HCT116 (cell line): ENCODE data around the gene CCDC185. TPM values are rescaled to one million over a fixed set of nuclear protein-coding genes. Genes with fewer than 3 reads are reported as not detected.
"Not testable (repeated sequence)": the region's sequence is repeated elsewhere in the genome, so short reads cannot be mapped to it uniquely, and the experiment has no call there.

Experiments
- ATAC-seq: fragments of 200-7000 bp; cut with Tn5 transposase; 2 replicates; pipeline ENCODE4 v1.9.1; 2020; ENCODE audit warnings: mild to moderate bottlenecking, moderate library complexity
- BruUV-seq: library from RNA; stranded (reverse); fragments of 400-500 nt; replicated peaks from 2 replicates; lab custom pipeline; 2021; lab: Mats Ljungman, UMichigan
- CTCF ChIA-PET: fragments of 300-600 bp; sonication (Branson Sonifier 250); formaldehyde crosslinking; loops from one replicate; lab custom pipeline; 2021; ENCODE audit warnings: antibody characterized with exemption; lab: Charles Lee
- POLR2A ChIA-PET: fragments of 300-600, 350-600 bp; sonication (Branson Sonifier 250); formaldehyde crosslinking; loops from one replicate; lab custom pipeline; 2021; ENCODE audit warnings: antibody characterized with exemption; lab: Charles Lee
- RAD21 ChIA-PET, 2 experiments: fragments of 300-600 bp; sonication (Branson Sonifier 250); formaldehyde crosslinking; loops; one replicate each; lab custom pipeline; 2023; ENCODE audit warnings: low total read pairs in 2 of 2; ENCODE audit not compliant: uncharacterized antibody in 2 of 2, unreplicated experiment in 2 of 2, low non-redundant PET in 1 of 2; lab: Charles Lee
- DNase-seq: peaks from one replicate; pipeline ENCODE4 v3.0.0-alpha.2; 2010; ENCODE audit warnings: low read depth, low spot score
- H2AFZ ChIP-seq: fragments of 200-600 bp; shearing (Covaris generic), sonication (generic); 2 replicates; pipeline ENCODE4 v1.6.1; 2017; ENCODE audit warnings: low read depth, mixed run types, mixed read lengths, antibody characterized with exemption, low read length; ENCODE audit not compliant: poor library complexity, severe bottlenecking
- H3K27ac ChIP-seq: 2 replicates; pipeline ENCODE4 v1.5.1; 2012; ENCODE audit warnings: low read depth, low read length
- H3K27me3 ChIP-seq: fragments of 200-600 bp; sonication (generic); 2 replicates; pipeline ENCODE4 v1.6.1; 2016; ENCODE audit warnings: mixed run types, low read length, mixed read lengths; ENCODE audit not compliant: insufficient read depth
- H3K36me3 ChIP-seq, 2 experiments: fragments of 200-500 bp in 1 of 2; fragments of 200-600 bp in 1 of 2; sonication (Bioruptor generic) in 1 of 2; sonication (generic) in 1 of 2; 2 replicates each; pipeline versions ENCODE4 v1.5.1 to v1.6.1; 2014 to 2016; ENCODE audit warnings: low read length in 2 of 2, inconsistent platforms in 1 of 2, mixed read lengths in 1 of 2, mixed run types in 1 of 2; ENCODE audit not compliant: insufficient read depth in 2 of 2, control insufficient read depth in 1 of 2
- H3K4me1 ChIP-seq, 2 experiments: fragments of 200-600 bp in 1 of 2; sonication (generic) in 1 of 2; 2 replicates each; pipeline versions ENCODE4 v1.5.1 to v1.6.1; 2012 to 2017; ENCODE audit warnings: low read length in 2 of 2, inconsistent platforms in 1 of 2, mild to moderate bottlenecking in 1 of 2, mixed read lengths in 1 of 2, mixed run types in 1 of 2, moderate library complexity in 1 of 2; ENCODE audit not compliant: insufficient read depth in 2 of 2, control insufficient read depth in 1 of 2
- H3K4me2 ChIP-seq: fragments of 200-600 bp; sonication (generic); 2 replicates; pipeline ENCODE4 v1.6.1; 2017; ENCODE audit warnings: mixed run types, low read length, mixed read lengths
- H3K4me3 ChIP-seq, 2 experiments: fragments of 200-600 bp in 1 of 2; sonication (generic) in 1 of 2; replicated peaks in 1 of 2; 2 replicates each; pipeline ENCODE4 v1.5.1; 2011 to 2016; ENCODE audit warnings: low read length in 2 of 2, control low read depth in 1 of 2, low read depth in 1 of 2, mild to moderate bottlenecking in 1 of 2, mixed read lengths in 1 of 2, mixed run types in 1 of 2
- H3K79me2 ChIP-seq: fragments of 200-600 bp; sonication (generic); 2 replicates; pipeline ENCODE4 v1.6.1; 2017; ENCODE audit warnings: mild to moderate bottlenecking, mixed run types, low read length, moderate library complexity, mixed read lengths; ENCODE audit not compliant: insufficient read depth
- H3K9ac ChIP-seq: fragments of 200-600 bp; sonication (generic); 2 replicates; pipeline ENCODE4 v1.6.1; 2016; ENCODE audit warnings: low read length, mixed read lengths
- H3K9me2 ChIP-seq: fragments of 200-600 bp; sonication (generic), shearing (Covaris generic); 2 replicates; pipeline ENCODE4 v1.6.1; 2017; ENCODE audit warnings: mixed run types, mild to moderate bottlenecking, moderate library complexity; ENCODE audit not compliant: insufficient read depth
- H3K9me3 ChIP-seq, 2 experiments: fragments of 200-500 bp in 1 of 2; fragments of 200-600 bp in 1 of 2; sonication (Bioruptor generic) in 1 of 2; sonication (generic) in 1 of 2; 2 replicates each; pipeline ENCODE4 v1.6.1; 2014 to 2017; ENCODE audit warnings: low read length in 2 of 2, mixed read lengths in 2 of 2, inconsistent platforms in 1 of 2, low read depth in 1 of 2, mild to moderate bottlenecking in 1 of 2, mixed run types in 1 of 2, moderate library complexity in 1 of 2; ENCODE audit not compliant: control insufficient read depth in 1 of 2, insufficient read depth in 1 of 2
- H4K20me1 ChIP-seq: fragments of 200-600 bp; sonication (generic), shearing (Covaris generic); 2 replicates; pipeline ENCODE4 v1.6.1; 2017; ENCODE audit warnings: mixed run types, mild to moderate bottlenecking, moderate library complexity; ENCODE audit not compliant: insufficient read depth
- CEBPB ChIP-seq: IDR thresholded peaks from 2 replicates; pipeline ENCODE4 v1.6.1; 2012; ENCODE audit warnings: low read depth
- ELF1 ChIP-seq: IDR thresholded peaks from 2 replicates; pipeline ENCODE4 v1.6.1; 2012; ENCODE audit warnings: low read depth, borderline replicate concordance
- EZH2 ChIP-seq: fragments of 200-600 bp; sonication (generic); IDR thresholded peaks from 2 replicates; pipeline ENCODE4 v1.6.1; 2017; ENCODE audit warnings: antibody characterized with exemption, mixed run types
- FOSL1 ChIP-seq: IDR thresholded peaks from 2 replicates; pipeline ENCODE4 v1.6.1; 2012; ENCODE audit warnings: low read depth
- JUND ChIP-seq: IDR thresholded peaks from 2 replicates; pipeline ENCODE4 v1.6.1; 2012
- POLR2A ChIP-seq: IDR thresholded peaks from 2 replicates; pipeline ENCODE4 v1.7.0; 2011; ENCODE audit warnings: borderline replicate concordance; ENCODE audit not compliant: insufficient read depth, insufficient read length; ENCODE audit errors: extremely low read depth
- POLR2AphosphoS5 ChIP-seq: IDR thresholded peaks from 2 replicates; pipeline ENCODE4 v1.6.1; 2011; ENCODE audit warnings: mild to moderate bottlenecking, low read depth, low read length, moderate library complexity
- RAD21 ChIP-seq: IDR thresholded peaks from 2 replicates; pipeline ENCODE4 v1.6.1; 2012; ENCODE audit warnings: low read depth, mild to moderate bottlenecking
- SIN3A ChIP-seq: IDR thresholded peaks from 2 replicates; pipeline ENCODE4 v1.6.1; 2012; ENCODE audit warnings: low read depth
- SRF ChIP-seq: IDR thresholded peaks from 2 replicates; pipeline ENCODE4 v1.6.1; 2012; ENCODE audit warnings: low read depth
- TCF7L2 ChIP-seq: IDR thresholded peaks from 2 replicates; pipeline ENCODE4 v1.7.0; 2011; ENCODE audit warnings: borderline replicate concordance, inconsistent platforms; ENCODE audit not compliant: insufficient read depth, insufficient read length; ENCODE audit errors: extremely low read depth
- YY1 ChIP-seq: IDR thresholded peaks from 2 replicates; pipeline ENCODE4 v1.6.1; 2011; ENCODE audit warnings: low read length, low read depth, moderate library complexity, mild to moderate bottlenecking; ENCODE audit not compliant: insufficient replicate concordance; ENCODE audit errors: extremely low read depth
- ZFX ChIP-seq: fragments of 450-650 bp; IDR thresholded peaks from 2 replicates; pipeline ENCODE4 v1.6.1; 2017
- ZNF274 ChIP-seq: fragments of 200-500 bp; sonication (Bioruptor generic); IDR thresholded peaks from 2 replicates; pipeline ENCODE4 v1.6.1; 2014; ENCODE audit warnings: mild to moderate bottlenecking, low read depth, low read length, inconsistent platforms
- intact Hi-C: fragments of 100-400 bp; cut with micrococcal nuclease; formaldehyde crosslinking; loops from 2 replicates; pipeline ENCODE4 v1.10.0; 2022
- total RNA-seq: library from RNA; stranded (reverse); gene quantifications from one replicate; pipeline ENCODE4 v1.2.1, GENCODE V29; 2021; ENCODE audit not compliant: unreplicated experiment
- TF ChIP-seq, protein P1 (sequence below): IDR thresholded peaks from 2 replicates; pipeline ENCODE4 v1.6.1; 2012
- TF ChIP-seq, protein P2 (sequence below): IDR thresholded peaks from 2 replicates; pipeline ENCODE4 v1.6.1; 2012; ENCODE audit warnings: low read depth
- TF ChIP-seq, protein P3 (sequence below): IDR thresholded peaks from 2 replicates; pipeline ENCODE4 v1.6.1; 2012
- TF ChIP-seq, protein P4 (sequence below): IDR thresholded peaks from 2 replicates; pipeline ENCODE4 v1.6.1; 2011; ENCODE audit warnings: mild to moderate bottlenecking, low read length, moderate library complexity; ENCODE audit not compliant: insufficient replicate concordance; ENCODE audit errors: extremely low read depth

Gene CCDC185
- total RNA-seq, 1 experiment from 2014 or later = not detected

DNA sequence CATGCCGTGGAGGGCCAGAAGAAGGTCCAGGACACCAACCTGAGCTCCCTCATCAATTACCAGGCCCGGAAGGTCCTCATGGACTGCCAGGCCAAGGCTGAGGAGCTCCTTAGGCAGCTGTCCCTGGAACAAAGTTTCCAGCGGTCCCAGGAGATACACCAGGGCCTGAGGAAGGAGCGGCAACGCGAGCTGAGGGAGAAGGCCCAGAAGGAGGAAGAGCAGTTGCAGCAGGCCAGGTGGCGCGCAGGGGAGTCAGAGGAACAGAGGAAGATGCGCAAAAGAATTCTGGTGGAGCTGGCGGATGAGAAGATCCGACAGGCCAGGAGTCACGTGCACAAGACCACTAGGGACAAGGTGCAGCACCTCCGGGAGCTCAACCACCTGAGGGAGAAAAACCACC lies 1.5 kb downstream of the CCDC185 start:
- Histone ChIP-seq H4K20me1 (no peaks in the 10 kb centered on the region), H3K27me3 (no peaks in the 10 kb centered on the region), H3K9me2 (no peaks in the 10 kb centered on the region), H3K4me3 (no peak overlapping the region), H3K4me2 (no peak overlapping the region), H3K27ac (no peak overlapping the region), H3K4me1 (no peaks in the 10 kb centered on the region), H3K36me3 (no peaks in the 10 kb centered on the region), H2AFZ (no peak overlapping the region), H3K9ac (no peak overlapping the region), H3K9me3 (no peaks in the 10 kb centered on the region), H3K79me2 (no peaks in the 10 kb centered on the region)
- no peak for TF ChIP-seq RAD21
- no peak for TF ChIP-seq FOSL1
- TF ChIP-seq TCF7L2 = no peak
- no peak for TF ChIP-seq ELF1
- TF ChIP-seq EZH2 = no peak
- TF ChIP-seq JUND = no peak
- no peak for TF ChIP-seq YY1
- TF ChIP-seq ZNF274 = no peak
- TF ChIP-seq, protein P1, sequence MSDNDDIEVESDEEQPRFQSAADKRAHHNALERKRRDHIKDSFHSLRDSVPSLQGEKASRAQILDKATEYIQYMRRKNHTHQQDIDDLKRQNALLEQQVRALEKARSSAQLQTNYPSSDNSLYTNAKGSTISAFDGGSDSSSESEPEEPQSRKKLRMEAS = no peak
- TF ChIP-seq ZFX = no peak
- TF ChIP-seq POLR2A = no peak
- TF ChIP-seq, protein P2, sequence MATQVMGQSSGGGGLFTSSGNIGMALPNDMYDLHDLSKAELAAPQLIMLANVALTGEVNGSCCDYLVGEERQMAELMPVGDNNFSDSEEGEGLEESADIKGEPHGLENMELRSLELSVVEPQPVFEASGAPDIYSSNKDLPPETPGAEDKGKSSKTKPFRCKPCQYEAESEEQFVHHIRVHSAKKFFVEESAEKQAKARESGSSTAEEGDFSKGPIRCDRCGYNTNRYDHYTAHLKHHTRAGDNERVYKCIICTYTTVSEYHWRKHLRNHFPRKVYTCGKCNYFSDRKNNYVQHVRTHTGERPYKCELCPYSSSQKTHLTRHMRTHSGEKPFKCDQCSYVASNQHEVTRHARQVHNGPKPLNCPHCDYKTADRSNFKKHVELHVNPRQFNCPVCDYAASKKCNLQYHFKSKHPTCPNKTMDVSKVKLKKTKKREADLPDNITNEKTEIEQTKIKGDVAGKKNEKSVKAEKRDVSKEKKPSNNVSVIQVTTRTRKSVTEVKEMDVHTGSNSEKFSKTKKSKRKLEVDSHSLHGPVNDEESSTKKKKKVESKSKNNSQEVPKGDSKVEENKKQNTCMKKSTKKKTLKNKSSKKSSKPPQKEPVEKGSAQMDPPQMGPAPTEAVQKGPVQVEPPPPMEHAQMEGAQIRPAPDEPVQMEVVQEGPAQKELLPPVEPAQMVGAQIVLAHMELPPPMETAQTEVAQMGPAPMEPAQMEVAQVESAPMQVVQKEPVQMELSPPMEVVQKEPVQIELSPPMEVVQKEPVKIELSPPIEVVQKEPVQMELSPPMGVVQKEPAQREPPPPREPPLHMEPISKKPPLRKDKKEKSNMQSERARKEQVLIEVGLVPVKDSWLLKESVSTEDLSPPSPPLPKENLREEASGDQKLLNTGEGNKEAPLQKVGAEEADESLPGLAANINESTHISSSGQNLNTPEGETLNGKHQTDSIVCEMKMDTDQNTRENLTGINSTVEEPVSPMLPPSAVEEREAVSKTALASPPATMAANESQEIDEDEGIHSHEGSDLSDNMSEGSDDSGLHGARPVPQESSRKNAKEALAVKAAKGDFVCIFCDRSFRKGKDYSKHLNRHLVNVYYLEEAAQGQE = no peak
- TF ChIP-seq SRF = no peak
- no peak for TF ChIP-seq CEBPB
- TF ChIP-seq, protein P3, sequence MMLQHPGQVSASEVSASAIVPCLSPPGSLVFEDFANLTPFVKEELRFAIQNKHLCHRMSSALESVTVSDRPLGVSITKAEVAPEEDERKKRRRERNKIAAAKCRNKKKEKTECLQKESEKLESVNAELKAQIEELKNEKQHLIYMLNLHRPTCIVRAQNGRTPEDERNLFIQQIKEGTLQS = no peak
- TF ChIP-seq, protein P4, sequence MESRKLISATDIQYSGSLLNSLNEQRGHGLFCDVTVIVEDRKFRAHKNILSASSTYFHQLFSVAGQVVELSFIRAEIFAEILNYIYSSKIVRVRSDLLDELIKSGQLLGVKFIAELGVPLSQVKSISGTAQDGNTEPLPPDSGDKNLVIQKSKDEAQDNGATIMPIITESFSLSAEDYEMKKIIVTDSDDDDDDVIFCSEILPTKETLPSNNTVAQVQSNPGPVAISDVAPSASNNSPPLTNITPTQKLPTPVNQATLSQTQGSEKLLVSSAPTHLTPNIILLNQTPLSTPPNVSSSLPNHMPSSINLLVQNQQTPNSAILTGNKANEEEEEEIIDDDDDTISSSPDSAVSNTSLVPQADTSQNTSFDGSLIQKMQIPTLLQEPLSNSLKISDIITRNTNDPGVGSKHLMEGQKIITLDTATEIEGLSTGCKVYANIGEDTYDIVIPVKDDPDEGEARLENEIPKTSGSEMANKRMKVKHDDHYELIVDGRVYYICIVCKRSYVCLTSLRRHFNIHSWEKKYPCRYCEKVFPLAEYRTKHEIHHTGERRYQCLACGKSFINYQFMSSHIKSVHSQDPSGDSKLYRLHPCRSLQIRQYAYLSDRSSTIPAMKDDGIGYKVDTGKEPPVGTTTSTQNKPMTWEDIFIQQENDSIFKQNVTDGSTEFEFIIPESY = no peak
- TF ChIP-seq SIN3A = no peak
- TF ChIP-seq POLR2AphosphoS5 = no peak
- ATAC-seq = no peak
- ChIA-PET CTCF (no interaction called here), RAD21 (no interaction called here), POLR2A (no interaction called here)
- no TSS peak for BruUV-seq
- DNase-seq = no peak
- intact Hi-C loops = no loop called here

DNA sequence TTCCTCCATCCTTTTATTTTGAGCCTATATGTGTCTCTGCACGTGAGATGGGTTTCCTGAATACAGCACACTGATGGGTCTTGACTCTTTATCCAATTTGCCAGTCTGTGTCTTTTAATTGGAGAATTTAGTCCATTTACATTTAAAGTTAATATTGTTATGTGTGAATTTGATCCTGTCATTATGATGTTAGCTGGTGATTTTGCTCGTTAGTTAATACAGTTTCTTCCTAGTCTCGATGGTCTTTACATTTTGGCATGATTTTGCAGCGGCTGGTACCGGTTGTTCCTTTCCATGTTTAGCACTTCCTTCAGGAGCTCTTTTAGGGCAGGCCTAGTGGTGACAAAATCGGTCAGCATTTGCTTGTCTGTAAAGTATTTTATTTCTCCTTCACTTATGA lies 6.2 kb downstream of the CCDC185 start:
- RAD21 ChIA-PET, intact Hi-C loops: not testable (repeated sequence)

More for the DNA sequence above, 6.2 kb downstream of the CCDC185 start:
- H3K4me1 ChIP-seq = peaks cover 11 to 19% of the 10 kb centered on the region in 2 experiments
- CTCF ChIA-PET, H3K27me3 ChIP-seq, H3K9ac ChIP-seq, DNase-seq, BruUV-seq, H3K9me3 ChIP-seq, H2AFZ ChIP-seq, H3K79me2 ChIP-seq, H3K27ac ChIP-seq, H3K4me2 ChIP-seq, H3K36me3 ChIP-seq, ATAC-seq, H3K4me3 ChIP-seq, POLR2A ChIA-PET, H4K20me1 ChIP-seq, H3K9me2 ChIP-seq: not testable (repeated sequence)
